ENCODE results near the gene SGMS1. TPM values are rescaled to one million over a fixed set of nuclear protein-coding genes. Genes with fewer than 3 reads are reported as not detected.

Gene SGMS1
- total RNA-seq, 1 donor from 2014 or later = 25.6 TPM

DNA sequence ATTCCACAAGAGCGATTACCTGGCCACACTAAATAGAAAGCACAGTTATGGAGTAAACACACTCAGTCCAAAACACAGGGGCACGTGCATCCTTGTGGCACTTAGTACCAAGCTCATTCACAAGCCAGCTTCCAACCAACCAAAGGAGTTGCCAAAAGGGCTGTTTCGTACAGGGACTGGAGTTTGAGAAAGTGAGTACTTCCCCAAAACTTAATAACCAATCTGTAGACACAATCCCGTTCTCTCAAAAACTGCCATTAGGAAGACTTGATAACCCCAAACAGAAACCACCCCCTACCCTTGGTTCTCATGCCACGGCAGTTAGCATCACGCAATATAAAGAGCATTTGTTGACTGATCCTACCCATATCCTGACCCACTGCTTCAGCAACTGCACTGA is 206.3 kb downstream of the SGMS1 start:
- DNase-seq (ENCODE audit: low read depth) (no peak), FAIRE-seq (no peak)
- peaks cover 50% of the 10 kb centered on the region for H3K79me2 ChIP-seq (ENCODE audit: insufficient read depth, low read length)
- Mint-ChIP-seq H3K4me3 (ENCODE audit: unreplicated experiment) (peak overlapping the region; percentile 82), H3K27me3 (ENCODE audit: low read depth, unreplicated experiment) (no peaks in the 10 kb centered on the region), H3K36me3 (ENCODE audit: low read depth, unreplicated experiment) (no peaks in the 10 kb centered on the region), H3K9me3 (ENCODE audit: unreplicated experiment) (no peaks in the 10 kb centered on the region), H3K4me1 (ENCODE audit: low read depth, unreplicated experiment) (peaks cover 19% of the 10 kb centered on the region), H3K27ac (ENCODE audit: unreplicated experiment) (peak overlapping the region; percentile 13)
- no peaks in the 10 kb centered on the region for H3K27me3 ChIP-seq (ENCODE audit: insufficient read depth, low read length)
- peak overlapping the region; percentile 94 for H3K4me2 ChIP-seq (ENCODE audit: low read length)
- peaks cover 27% of the 10 kb centered on the region for H4K20me1 ChIP-seq (ENCODE audit: insufficient read depth, low read length)
- H2AFZ ChIP-seq (ENCODE audit: low read depth, low read length) = peak overlapping the region; percentile 82
- no peaks in the 10 kb centered on the region for H3K36me3 ChIP-seq (ENCODE audit: insufficient read depth, low read length)
- H3K9ac ChIP-seq (ENCODE audit: low read length) = peak overlapping the region; percentile 84
- peaks cover 13% of the 10 kb centered on the region for H3K4me1 ChIP-seq (ENCODE audit: insufficient read depth, low read length)
- H3K9me3 ChIP-seq (ENCODE audit: insufficient read depth, low read depth, low read length) = no peaks in the 10 kb centered on the region
- TF ChIP-seq, protein P1, sequence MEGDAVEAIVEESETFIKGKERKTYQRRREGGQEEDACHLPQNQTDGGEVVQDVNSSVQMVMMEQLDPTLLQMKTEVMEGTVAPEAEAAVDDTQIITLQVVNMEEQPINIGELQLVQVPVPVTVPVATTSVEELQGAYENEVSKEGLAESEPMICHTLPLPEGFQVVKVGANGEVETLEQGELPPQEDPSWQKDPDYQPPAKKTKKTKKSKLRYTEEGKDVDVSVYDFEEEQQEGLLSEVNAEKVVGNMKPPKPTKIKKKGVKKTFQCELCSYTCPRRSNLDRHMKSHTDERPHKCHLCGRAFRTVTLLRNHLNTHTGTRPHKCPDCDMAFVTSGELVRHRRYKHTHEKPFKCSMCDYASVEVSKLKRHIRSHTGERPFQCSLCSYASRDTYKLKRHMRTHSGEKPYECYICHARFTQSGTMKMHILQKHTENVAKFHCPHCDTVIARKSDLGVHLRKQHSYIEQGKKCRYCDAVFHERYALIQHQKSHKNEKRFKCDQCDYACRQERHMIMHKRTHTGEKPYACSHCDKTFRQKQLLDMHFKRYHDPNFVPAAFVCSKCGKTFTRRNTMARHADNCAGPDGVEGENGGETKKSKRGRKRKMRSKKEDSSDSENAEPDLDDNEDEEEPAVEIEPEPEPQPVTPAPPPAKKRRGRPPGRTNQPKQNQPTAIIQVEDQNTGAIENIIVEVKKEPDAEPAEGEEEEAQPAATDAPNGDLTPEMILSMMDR (IDR thresholded peaks at IDR 0.05; ENCODE audit: insufficient read depth, low read depth, low read length) = no peak
- no peak for TF ChIP-seq EZH2 (IDR thresholded peaks at IDR 0.05; ENCODE audit: insufficient read depth, low read length)
- H3K4me3 ChIP-seq (ENCODE audit: insufficient read depth, low read depth, low read length) = peak overlapping the region; percentile 91
- H3K27ac ChIP-seq (ENCODE audit: low read depth, low read length) = peak overlapping the region; percentile 71

DNA sequence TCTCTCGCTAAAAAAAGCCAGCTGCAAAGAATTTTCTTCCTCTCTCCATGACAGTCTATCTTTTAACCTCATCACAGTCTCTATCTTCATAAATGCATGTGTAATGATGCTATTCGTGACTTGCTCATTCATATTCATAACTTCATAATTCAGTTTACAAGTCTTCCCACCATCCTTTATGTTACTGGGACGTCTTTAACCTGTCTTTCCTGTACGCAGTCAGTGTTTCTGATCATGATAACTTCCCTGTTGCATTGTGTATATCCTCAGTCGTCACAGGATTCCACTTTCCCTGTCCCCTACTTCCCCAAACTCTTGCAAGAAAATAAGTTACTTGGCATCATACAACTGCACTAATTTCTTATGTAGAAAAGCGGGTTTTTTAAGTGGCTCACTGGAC is 206.9 kb downstream of the SGMS1 start:
- Histone ChIP-seq H3K27me3 (ENCODE audit: insufficient read depth, low read length) (no peaks in the 10 kb centered on the region), H3K4me1 (ENCODE audit: insufficient read depth, low read length) (peaks cover 13% of the 10 kb centered on the region), H2AFZ (ENCODE audit: low read depth, low read length) (no peak overlapping the region), H3K79me2 (ENCODE audit: insufficient read depth, low read length) (peaks cover 57% of the 10 kb centered on the region), H3K4me3 (ENCODE audit: insufficient read depth, low read depth, low read length) (peak overlapping the region; percentile 31), H4K20me1 (ENCODE audit: insufficient read depth, low read length) (peaks cover 32% of the 10 kb centered on the region), H3K9ac (ENCODE audit: low read length) (no peak overlapping the region), H3K27ac (ENCODE audit: low read depth, low read length) (no peak overlapping the region), H3K4me2 (ENCODE audit: low read length) (peak overlapping the region; percentile 94), H3K36me3 (ENCODE audit: insufficient read depth, low read length) (no peaks in the 10 kb centered on the region), H3K9me3 (ENCODE audit: insufficient read depth, low read depth, low read length) (no peaks in the 10 kb centered on the region)
- Mint-ChIP-seq H3K27me3 (ENCODE audit: low read depth, unreplicated experiment) (no peaks in the 10 kb centered on the region), H3K4me3 (ENCODE audit: unreplicated experiment) (peak overlapping the region; percentile 57), H3K4me1 (ENCODE audit: low read depth, unreplicated experiment) (peaks cover 19% of the 10 kb centered on the region), H3K9me3 (ENCODE audit: unreplicated experiment) (no peaks in the 10 kb centered on the region), H3K36me3 (ENCODE audit: low read depth, unreplicated experiment) (no peaks in the 10 kb centered on the region), H3K27ac (ENCODE audit: unreplicated experiment) (no peak overlapping the region)
- no peak for FAIRE-seq
- no peak for TF ChIP-seq EZH2 (IDR thresholded peaks at IDR 0.05; ENCODE audit: insufficient read depth, low read length)
- TF ChIP-seq, protein P1 (IDR thresholded peaks at IDR 0.05; ENCODE audit: insufficient read depth, low read depth, low read length) = no peak
- DNase-seq (ENCODE audit: low read depth) = no peak

DNA sequence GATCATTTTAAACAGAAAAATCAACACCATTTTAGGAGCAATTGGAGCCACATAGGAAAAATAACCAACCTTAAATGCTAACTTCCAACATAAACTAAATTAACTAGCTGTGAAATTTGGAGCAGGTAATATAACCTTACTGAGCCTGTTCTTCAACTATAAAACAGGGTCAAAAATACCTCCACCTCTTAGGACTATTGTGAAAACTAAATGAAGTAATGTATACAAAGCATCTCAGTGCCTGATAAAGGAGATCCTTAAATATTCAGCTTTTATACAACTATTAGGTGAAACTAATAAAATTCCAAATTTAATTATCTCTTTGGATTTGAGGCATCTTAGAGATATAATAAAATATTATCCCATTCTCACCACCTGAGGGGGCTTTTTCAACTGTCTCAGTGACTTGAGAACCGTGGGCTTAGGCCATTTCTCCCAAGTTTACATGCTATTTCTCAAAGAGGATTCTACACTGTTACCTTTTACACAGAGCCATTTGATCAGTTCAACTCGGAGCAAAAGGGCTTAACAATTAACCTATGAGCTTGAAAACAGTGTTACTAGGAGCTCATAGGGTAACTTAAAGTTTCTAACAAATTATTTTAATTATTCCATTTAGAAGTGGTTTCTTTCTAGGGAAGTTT is 207.5 kb downstream of the SGMS1 start:
- Mint-ChIP-seq H3K4me1 (ENCODE audit: low read depth, unreplicated experiment) (peaks cover 19% of the 10 kb centered on the region), H3K27me3 (ENCODE audit: low read depth, unreplicated experiment) (no peaks in the 10 kb centered on the region), H3K4me3 (ENCODE audit: unreplicated experiment) (no peak overlapping the region), H3K9me3 (ENCODE audit: unreplicated experiment) (no peaks in the 10 kb centered on the region), H3K36me3 (ENCODE audit: low read depth, unreplicated experiment) (no peaks in the 10 kb centered on the region), H3K27ac (ENCODE audit: unreplicated experiment) (no peak overlapping the region)
- no peak overlapping the region for H3K4me3 ChIP-seq (ENCODE audit: insufficient read depth, low read depth, low read length)
- H3K36me3 ChIP-seq (ENCODE audit: insufficient read depth, low read length) = no peaks in the 10 kb centered on the region
- peaks cover 37% of the 10 kb centered on the region for H4K20me1 ChIP-seq (ENCODE audit: insufficient read depth, low read length)
- peaks cover 62% of the 10 kb centered on the region for H3K79me2 ChIP-seq (ENCODE audit: insufficient read depth, low read length)
- TF ChIP-seq EZH2 (IDR thresholded peaks at IDR 0.05; ENCODE audit: insufficient read depth, low read length) = no peak
- TF ChIP-seq, protein P1 (IDR thresholded peaks at IDR 0.05; ENCODE audit: insufficient read depth, low read depth, low read length) = no peak
- no peak overlapping the region for H3K9ac ChIP-seq (ENCODE audit: low read length)
- DNase-seq (ENCODE audit: low read depth) (no peak), FAIRE-seq (no peak)
- H2AFZ ChIP-seq (ENCODE audit: low read depth, low read length) = no peak overlapping the region
- H3K27ac ChIP-seq (ENCODE audit: low read depth, low read length) = no peak overlapping the region
- H3K4me1 ChIP-seq (ENCODE audit: insufficient read depth, low read length) = peaks cover 13% of the 10 kb centered on the region
- peak overlapping the region; percentile 94 for H3K4me2 ChIP-seq (ENCODE audit: low read length)
- no peaks in the 10 kb centered on the region for H3K27me3 ChIP-seq (ENCODE audit: insufficient read depth, low read length)
- H3K9me3 ChIP-seq (ENCODE audit: insufficient read depth, low read depth, low read length) = no peaks in the 10 kb centered on the region
